H9 (cell line): Measurements from ENCODE around the gene TMEM178B. TPM values are rescaled to one million over a fixed set of nuclear protein-coding genes. Genes with fewer than 3 reads are reported as not detected.
A peak's percentile ranks its signal among the peaks of the same experiment; 100 is the strongest.

Source experiments
- DNase-seq: peaks from one replicate; pipeline ENCODE4 v3.0.0-alpha.2; 2017
- H2AFZ ChIP-seq: one replicate; pipeline ENCODE4 v1.6.1; 2013; ENCODE audit warnings: mild to moderate bottlenecking, low read length, control low read depth, moderate library complexity
- H2AK5ac ChIP-seq: 2 replicates; pipeline ENCODE4 v1.6.1; 2013; ENCODE audit warnings: low read length, control low read depth, mixed read lengths; ENCODE audit not compliant: insufficient read length
- H2BK120ac ChIP-seq: one replicate; pipeline ENCODE4 v1.6.1; 2013; ENCODE audit warnings: low read depth, mild to moderate bottlenecking, low read length, control low read depth, inconsistent platforms; ENCODE audit not compliant: poor library complexity, severe bottlenecking
- H2BK12ac ChIP-seq: 2 replicates; pipeline ENCODE4 v1.6.1; 2013; ENCODE audit warnings: low read length, control low read depth, mixed read lengths, low read depth; ENCODE audit not compliant: insufficient read length
- H2BK15ac ChIP-seq: 2 replicates; pipeline ENCODE4 v1.6.1; 2013; ENCODE audit warnings: low read depth, low read length, control low read depth
- H2BK20ac ChIP-seq: one replicate; pipeline ENCODE4 v1.6.1; 2013; ENCODE audit warnings: low read depth, mild to moderate bottlenecking, low read length, control low read depth, inconsistent platforms; ENCODE audit not compliant: poor library complexity, severe bottlenecking
- H2BK5ac ChIP-seq: 2 replicates; pipeline ENCODE4 v1.6.1; 2013; ENCODE audit warnings: low read length, control low read depth, mixed read lengths; ENCODE audit not compliant: insufficient read length
- H3K14ac ChIP-seq: 2 replicates; pipeline ENCODE4 v1.6.1; 2013; ENCODE audit warnings: low read length, control low read depth; ENCODE audit not compliant: insufficient read depth
- H3K18ac ChIP-seq: 2 replicates; pipeline ENCODE4 v1.6.1; 2013; ENCODE audit warnings: low read depth, mild to moderate bottlenecking, mixed read lengths, low read length, control low read depth; ENCODE audit not compliant: insufficient read length
- H3K23ac ChIP-seq: 2 replicates; pipeline ENCODE4 v1.6.1; 2013; ENCODE audit warnings: low read length, control low read depth, mixed read lengths, low read depth; ENCODE audit not compliant: insufficient read length
- H3K23me2 ChIP-seq: 2 replicates; pipeline ENCODE4 v1.6.1; 2013; ENCODE audit warnings: low read depth, mild to moderate bottlenecking, mixed read lengths, low read length, control low read depth; ENCODE audit not compliant: insufficient read length, poor library complexity, severe bottlenecking
- H3K27ac ChIP-seq: 2 replicates; pipeline ENCODE4 v1.5.1; 2013; ENCODE audit warnings: low read length, control low read depth, mixed read lengths, low read depth; ENCODE audit not compliant: insufficient read length
- H3K27me3 ChIP-seq: 2 replicates; pipeline ENCODE4 v1.6.1; 2013; ENCODE audit warnings: low read length, control low read depth, inconsistent platforms; ENCODE audit not compliant: insufficient read depth
- H3K4ac ChIP-seq: 2 replicates; pipeline ENCODE4 v1.6.1; 2013; ENCODE audit warnings: low read depth, mild to moderate bottlenecking, control low read depth, inconsistent platforms, low read length, moderate library complexity
- H3K4me1 ChIP-seq: 2 replicates; pipeline ENCODE4 v1.6.1; 2013; ENCODE audit warnings: low read length, control low read depth, inconsistent platforms; ENCODE audit not compliant: insufficient read depth
- H3K4me2 ChIP-seq: 2 replicates; pipeline ENCODE4 v1.6.1; 2013; ENCODE audit warnings: low read length, control low read depth, mixed read lengths; ENCODE audit not compliant: insufficient read length, insufficient read depth
- H3K56ac ChIP-seq: 2 replicates; pipeline ENCODE4 v1.6.1; 2013; ENCODE audit warnings: low read depth, mild to moderate bottlenecking, mixed read lengths, low read length, control low read depth; ENCODE audit not compliant: insufficient read length
- H3K79me1 ChIP-seq: 2 replicates; pipeline ENCODE4 v1.6.1; 2013; ENCODE audit warnings: low read depth, mild to moderate bottlenecking, moderate library complexity, low read length, control low read depth, inconsistent platforms; ENCODE audit not compliant: insufficient read depth, poor library complexity, severe bottlenecking
- H3K79me2 ChIP-seq: 2 replicates; pipeline ENCODE4 v1.6.1; 2013; ENCODE audit warnings: low read length, control low read depth, inconsistent platforms; ENCODE audit not compliant: insufficient read depth
- H3K9ac ChIP-seq: 2 replicates; pipeline ENCODE4 v1.6.1; 2013; ENCODE audit warnings: low read length, control low read depth, mixed read lengths; ENCODE audit not compliant: insufficient read length; ENCODE audit errors: extremely low read depth
- H3K9me3 ChIP-seq: one replicate; pipeline ENCODE4 v1.6.1; 2013; ENCODE audit warnings: low read depth, low read length, inconsistent platforms; ENCODE audit not compliant: control insufficient read depth
- H3T11ph ChIP-seq: one replicate; pipeline ENCODE4 v1.6.1; 2013; ENCODE audit warnings: mild to moderate bottlenecking, low read length, control low read depth, inconsistent platforms
- H4K20me1 ChIP-seq: one replicate; pipeline ENCODE4 v1.6.1; 2013; ENCODE audit not compliant: control insufficient read depth, insufficient read length, insufficient read depth
- H4K5ac ChIP-seq: 2 replicates; pipeline ENCODE4 v1.6.1; 2013; ENCODE audit warnings: low read depth, mild to moderate bottlenecking, mixed read lengths, low read length, control low read depth; ENCODE audit not compliant: insufficient read length
- H4K8ac ChIP-seq: replicated peaks from 2 replicates; pipeline ENCODE4 v1.6.1; 2013; ENCODE audit warnings: low read length, control low read depth, mixed read lengths, low read depth; ENCODE audit not compliant: insufficient read length
- H4K91ac ChIP-seq: 2 replicates; pipeline ENCODE4 v1.6.1; 2013; ENCODE audit warnings: low read depth, mild to moderate bottlenecking, moderate library complexity, mixed read lengths, low read length, control low read depth; ENCODE audit not compliant: insufficient read length
- H3K27ac Mint-ChIP-seq, 3 experiments: 2 replicates in 2 of 3; 3 replicates in 1 of 3; pipeline ENCODE4 v1.8.0; 2020 to 2021; ENCODE audit warnings: mixed read lengths in 3 of 3, mild to moderate bottlenecking in 1 of 3, moderate library complexity in 1 of 3
- H3K27me3 Mint-ChIP-seq: 2 replicates; pipeline ENCODE4 v1.8.0; 2021; ENCODE audit warnings: low read depth, mild to moderate bottlenecking, moderate library complexity, mixed read lengths
- H3K36me3 Mint-ChIP-seq, 3 experiments: 2 replicates in 2 of 3; 3 replicates in 1 of 3; pipeline ENCODE4 v1.8.0; 2020 to 2021; ENCODE audit warnings: low read depth in 3 of 3, mixed read lengths in 3 of 3; ENCODE audit not compliant: insufficient read depth in 1 of 3
- H3K4me1 Mint-ChIP-seq, 2 experiments: 2 replicates each; pipeline ENCODE4 v1.8.0; 2020; ENCODE audit warnings: mixed read lengths in 2 of 2
- H3K4me3 Mint-ChIP-seq, 2 experiments: 2 replicates in 1 of 2; 3 replicates in 1 of 2; pipeline ENCODE4 v1.8.0; 2020 to 2021; ENCODE audit warnings: mild to moderate bottlenecking in 2 of 2, mixed read lengths in 2 of 2, moderate library complexity in 1 of 2
- H3K9me3 Mint-ChIP-seq, 2 experiments: 2 replicates in 1 of 2; 3 replicates in 1 of 2; pipeline ENCODE4 v1.8.0; 2020; ENCODE audit warnings: mild to moderate bottlenecking in 2 of 2, mixed read lengths in 2 of 2, moderate library complexity in 1 of 2
- WGBS: extraction: QIAGEN DNeasy Blood & Tissue Kit; methylation state at CpG from one replicate; pipeline ENCODE4 v1.1.7; 2013; ENCODE audit warnings: missing lambda C conversion rate, low lambda C conversion rate, mixed read lengths; ENCODE audit not compliant: insufficient read length; ENCODE audit errors: extremely low coverage; 5-methylcytosine and 5-hydroxymethylcytosine counted together
- total RNA-seq: library from RNA; stranded (reverse); gene quantifications from 2 replicates; pipeline ENCODE4 v1.2.1, GENCODE V29; 2021
- TF ChIP-seq, protein P1 (sequence below): fragments of 200-600 bp; sonication (generic); conservative IDR thresholded peaks from 3 replicates; pipeline ENCODE4 v1.8.0; 2021; ENCODE audit warnings: antibody characterized with exemption, mild to moderate bottlenecking

Gene TMEM178B
- total RNA-seq, 1 experiment from 2014 or later: 11.3 TPM

DNA sequence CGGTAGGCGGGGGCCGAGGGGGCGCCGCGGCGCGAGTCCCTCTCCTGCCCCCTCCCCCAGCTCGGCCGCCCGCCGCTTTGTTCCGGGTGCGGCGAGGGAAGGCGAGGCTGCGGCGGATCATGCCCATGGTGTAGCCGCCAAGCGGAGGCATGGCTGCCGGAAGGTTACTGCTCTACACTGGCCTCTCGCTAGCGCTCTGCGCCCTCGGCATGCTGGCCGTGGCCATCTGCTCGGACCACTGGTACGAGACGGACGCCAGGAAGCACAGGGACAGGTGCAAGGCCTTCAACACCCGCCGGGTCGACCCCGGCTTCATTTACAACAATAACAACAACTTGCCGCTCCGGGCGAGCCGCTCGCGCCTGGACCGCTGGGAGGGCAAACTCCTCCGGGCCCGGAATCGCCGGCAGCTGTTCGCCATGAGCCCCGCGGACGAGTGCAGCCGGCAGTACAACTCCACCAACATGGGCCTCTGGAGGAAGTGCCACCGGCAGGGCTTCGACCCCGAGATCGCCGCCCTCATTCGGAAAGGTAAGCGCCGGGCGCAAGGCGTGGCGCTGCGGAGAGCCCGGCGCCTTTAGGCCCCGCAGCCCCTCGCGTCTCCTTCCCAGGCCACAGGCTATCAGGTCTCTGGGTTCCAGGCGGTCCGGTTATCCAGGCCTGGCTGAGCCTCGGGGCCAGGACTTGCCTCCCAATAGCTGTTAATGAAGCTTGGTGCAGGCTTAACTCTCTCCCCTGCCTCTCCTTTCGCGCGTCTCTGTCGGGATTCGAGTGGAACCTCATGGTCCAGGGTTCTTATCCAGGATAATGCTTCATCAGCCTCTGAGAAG lies 513 bp downstream of the TMEM178B start:
- H3K36me3 Mint-ChIP-seq: peaks cover 0 to 2% (median 0%) of the 10 kb centered on the region in 3 experiments; a peak in 2 of 7 replicates
- peak overlapping the region; percentile 9 for H2AFZ ChIP-seq
- no peaks in the 10 kb centered on the region; a peak in 2 of 5 replicates for H3K9me3 Mint-ChIP-seq
- H3K27ac Mint-ChIP-seq: peak overlapping the region in 1 of 3 experiments; percentile 68; a peak in 1 of 7 replicates
- no peak overlapping the region; the same call in 1 of the 2 replicates for H2BK15ac ChIP-seq
- H3K9ac ChIP-seq: peak overlapping the region; percentile 78
- peaks cover 22 to 23% of the 10 kb centered on the region in 2 experiments for H3K4me1 Mint-ChIP-seq
- peaks cover 29% of the 10 kb centered on the region for H3K23me2 ChIP-seq
- H3K4ac ChIP-seq: no peak overlapping the region
- no peaks in the 10 kb centered on the region; the same call in 1 of the 2 replicates for H3K4me1 ChIP-seq
- H2BK5ac ChIP-seq: no peak overlapping the region
- H3K27ac ChIP-seq: no peak overlapping the region
- peak overlapping the region in 1 of 2 experiments; percentile 83 for H3K4me3 Mint-ChIP-seq
- H3K27me3 ChIP-seq: no peaks in the 10 kb centered on the region; the same call in 1 of the 2 replicates
- no CpG with 5 or more reads among the region's 75 CpGs for WGBS
- H4K91ac ChIP-seq: no peak overlapping the region
- H3K4me2 ChIP-seq: peak overlapping the region; percentile 48
- H3K27me3 Mint-ChIP-seq: peaks cover 50% of the 10 kb centered on the region
- no peak overlapping the region for H4K5ac ChIP-seq
- no peak overlapping the region for H2BK120ac ChIP-seq
- H2BK12ac ChIP-seq: no peak overlapping the region
- H3K23ac ChIP-seq: no peak overlapping the region
- no peak overlapping the region for H4K8ac ChIP-seq
- peak; percentile 63 for DNase-seq
- H2AK5ac ChIP-seq: no peak overlapping the region
- H3K56ac ChIP-seq: no peak overlapping the region
- no peaks in the 10 kb centered on the region; the same call in 1 of the 2 replicates for H3K79me2 ChIP-seq
- H3K9me3 ChIP-seq: no peaks in the 10 kb centered on the region
- H4K20me1 ChIP-seq: no peaks in the 10 kb centered on the region
- H3K79me1 ChIP-seq: peaks cover 4% of the 10 kb centered on the region
- no peak overlapping the region for H2BK20ac ChIP-seq
- TF ChIP-seq, protein P1, sequence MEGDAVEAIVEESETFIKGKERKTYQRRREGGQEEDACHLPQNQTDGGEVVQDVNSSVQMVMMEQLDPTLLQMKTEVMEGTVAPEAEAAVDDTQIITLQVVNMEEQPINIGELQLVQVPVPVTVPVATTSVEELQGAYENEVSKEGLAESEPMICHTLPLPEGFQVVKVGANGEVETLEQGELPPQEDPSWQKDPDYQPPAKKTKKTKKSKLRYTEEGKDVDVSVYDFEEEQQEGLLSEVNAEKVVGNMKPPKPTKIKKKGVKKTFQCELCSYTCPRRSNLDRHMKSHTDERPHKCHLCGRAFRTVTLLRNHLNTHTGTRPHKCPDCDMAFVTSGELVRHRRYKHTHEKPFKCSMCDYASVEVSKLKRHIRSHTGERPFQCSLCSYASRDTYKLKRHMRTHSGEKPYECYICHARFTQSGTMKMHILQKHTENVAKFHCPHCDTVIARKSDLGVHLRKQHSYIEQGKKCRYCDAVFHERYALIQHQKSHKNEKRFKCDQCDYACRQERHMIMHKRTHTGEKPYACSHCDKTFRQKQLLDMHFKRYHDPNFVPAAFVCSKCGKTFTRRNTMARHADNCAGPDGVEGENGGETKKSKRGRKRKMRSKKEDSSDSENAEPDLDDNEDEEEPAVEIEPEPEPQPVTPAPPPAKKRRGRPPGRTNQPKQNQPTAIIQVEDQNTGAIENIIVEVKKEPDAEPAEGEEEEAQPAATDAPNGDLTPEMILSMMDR: no peak
- no peak overlapping the region for H3T11ph ChIP-seq
- H3K14ac ChIP-seq: peak overlapping the region; percentile 49
- peak overlapping the region; percentile 64 for H3K18ac ChIP-seq
